Activated naive CD4-positive, alpha-beta T cell treated with Interleukin-2 at 50 U/mL for 16 hours (primary cell): ENCODE data around the gene EPN2.
"Not testable (repeated sequence)": the region's sequence is repeated elsewhere in the genome, so short reads cannot be mapped to it uniquely, and the experiment has no call there.

ENCODE experiments used
- DNase-seq: peaks from one replicate; pipeline ENCODE4 v3.0.0-alpha.2; 2020

Gene EPN2

GRCh38 chr17:19237139-19237388 is at the start of gene EPN2:
Gene EPN2, plus strand, starts transcription at chr17:19237366. Its CDS starts 45,754 bp downstream, at chr17:19283120.
- DNase-seq: not testable (repeated sequence)

DNA sequence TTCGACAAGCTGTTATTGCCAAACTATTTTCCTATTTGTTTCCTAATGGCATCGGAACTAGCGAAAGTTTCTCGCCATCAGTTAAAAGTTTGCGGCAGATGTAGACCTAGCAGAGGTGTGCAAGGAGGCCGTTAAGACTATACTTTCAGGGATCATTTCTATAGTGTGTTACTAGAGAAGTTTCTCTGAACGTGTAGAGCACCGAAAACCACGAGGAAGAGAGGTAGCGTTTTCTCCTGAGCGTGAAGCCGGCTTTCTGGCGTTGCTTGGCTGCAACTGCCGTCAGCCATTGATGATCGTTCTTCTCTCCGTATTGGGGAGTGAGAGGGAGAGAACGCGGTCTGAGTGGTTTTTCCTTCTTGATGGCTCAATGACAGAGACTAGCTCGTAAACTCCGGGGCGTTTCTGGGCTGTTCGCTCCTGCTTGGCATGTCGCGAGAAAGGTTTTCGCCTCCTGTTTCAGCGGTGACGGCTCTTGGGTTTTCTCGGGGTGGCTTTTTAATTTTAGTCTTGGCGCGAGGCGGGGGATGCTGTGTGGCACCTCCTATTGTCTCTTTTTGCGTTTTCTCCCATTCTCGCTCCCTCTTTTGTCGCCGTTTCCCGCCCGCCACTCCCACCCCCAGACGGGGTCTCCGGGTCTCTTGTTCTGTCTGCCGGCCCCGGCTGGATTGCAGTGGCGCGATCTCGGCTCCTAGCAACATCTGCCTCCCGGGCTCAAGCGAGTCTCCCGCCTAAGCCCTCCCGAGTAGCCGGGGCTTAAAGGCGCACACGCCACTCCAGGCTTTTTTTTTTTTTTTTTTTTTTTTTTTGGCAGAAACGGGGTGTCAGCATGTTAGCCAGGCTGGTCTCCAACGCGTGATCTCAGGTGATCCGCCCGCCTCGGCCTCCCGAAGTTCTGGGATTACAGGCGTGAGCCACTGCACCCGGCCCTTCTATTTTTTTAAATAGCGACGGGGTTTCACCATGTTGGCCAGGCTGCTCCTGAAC is 49.0 kb upstream of the EPN2 start:
- not testable (repeated sequence) for DNase-seq

GRCh38 chr17:19188870-19189708 is 48.1 kb upstream of the EPN2 start:
- not testable (repeated sequence) for DNase-seq

GRCh38 chr17:19189781-19190405 is 47.3 kb upstream of the EPN2 start:
- not testable (repeated sequence) for DNase-seq

DNA sequence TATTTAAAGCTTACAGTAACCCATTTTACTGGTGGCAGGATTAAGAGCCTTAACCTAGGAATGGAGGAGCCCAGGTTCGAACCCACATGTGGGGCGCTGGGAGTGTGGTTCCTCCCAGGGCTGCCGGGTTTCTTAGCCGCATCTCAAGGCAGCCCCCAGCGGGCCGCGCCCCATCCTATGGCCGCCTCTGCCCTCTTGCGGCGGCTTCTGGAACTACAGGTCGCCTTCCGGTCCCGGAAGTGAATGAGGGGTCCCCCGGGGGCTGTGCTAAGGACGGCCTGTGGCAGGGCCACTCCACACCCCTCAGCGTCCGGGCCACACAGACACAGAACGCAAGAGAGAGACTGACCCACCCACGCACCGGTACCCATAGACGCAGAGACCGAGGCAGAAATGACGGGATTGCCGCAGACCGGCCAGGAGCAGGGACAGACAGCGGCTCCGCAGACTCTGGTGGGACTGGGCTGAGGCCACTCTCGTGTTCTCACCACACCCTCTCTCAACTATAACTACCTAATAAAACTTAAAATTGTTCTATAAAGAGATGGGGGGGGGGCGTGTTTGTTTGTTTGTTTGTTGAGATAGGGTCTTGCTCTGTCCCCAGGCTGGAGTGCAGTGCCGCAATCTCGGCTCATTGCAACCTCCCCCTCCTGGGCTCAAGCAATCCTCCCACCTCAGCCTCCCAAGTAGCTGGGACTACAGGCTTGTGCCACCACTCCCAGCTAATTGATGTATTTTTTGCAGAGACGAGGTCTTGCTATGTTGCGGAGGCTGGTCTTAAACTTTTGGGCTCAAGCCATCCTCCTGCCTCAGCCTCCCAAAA is 40.6 kb upstream of the EPN2 start:
- DNase-seq: peak; percentile 10

DNA sequence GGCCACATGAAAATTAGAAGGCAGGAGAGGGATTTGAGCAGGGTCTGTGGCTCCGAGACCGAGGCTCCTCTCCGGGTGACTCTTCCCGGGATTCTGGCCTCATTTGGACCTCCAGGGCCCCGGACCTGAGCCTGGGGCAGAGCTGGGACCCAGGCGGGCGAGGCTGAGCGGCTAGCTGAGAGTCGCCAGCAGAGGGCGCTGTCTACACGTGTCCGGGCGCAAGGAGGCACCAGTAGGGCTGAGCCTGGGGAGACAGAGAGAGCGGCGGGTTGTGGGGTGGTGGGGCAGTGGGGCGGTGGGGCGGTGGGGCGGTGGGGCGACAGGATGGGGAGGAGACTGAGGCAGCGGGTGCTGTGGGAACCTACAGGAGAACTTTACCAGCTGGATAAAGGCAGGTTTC is 34.7 kb upstream of the EPN2 start:
- DNase-seq: not testable (repeated sequence)

DNA sequence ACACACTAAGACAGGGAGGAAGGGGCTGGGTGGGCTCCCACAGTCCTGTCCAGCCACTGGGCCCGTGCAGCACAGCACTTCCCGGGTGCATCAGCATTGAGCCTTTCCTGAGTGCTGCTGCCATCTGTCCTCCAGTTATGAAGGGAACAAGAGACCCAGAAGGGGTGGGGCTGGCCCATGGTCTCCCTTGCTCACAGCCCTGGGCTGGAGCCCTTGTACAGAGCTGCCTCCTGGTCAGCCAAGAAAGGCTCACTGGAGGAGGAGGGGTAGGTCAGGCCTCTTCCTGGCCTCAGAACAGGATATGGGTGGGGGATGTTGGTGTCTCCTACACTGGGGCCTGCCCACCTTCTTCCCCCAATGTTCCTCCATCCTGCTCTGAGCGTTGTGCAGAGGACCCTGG is 33.7 kb upstream of the EPN2 start:
- not testable (repeated sequence) for DNase-seq

DNA sequence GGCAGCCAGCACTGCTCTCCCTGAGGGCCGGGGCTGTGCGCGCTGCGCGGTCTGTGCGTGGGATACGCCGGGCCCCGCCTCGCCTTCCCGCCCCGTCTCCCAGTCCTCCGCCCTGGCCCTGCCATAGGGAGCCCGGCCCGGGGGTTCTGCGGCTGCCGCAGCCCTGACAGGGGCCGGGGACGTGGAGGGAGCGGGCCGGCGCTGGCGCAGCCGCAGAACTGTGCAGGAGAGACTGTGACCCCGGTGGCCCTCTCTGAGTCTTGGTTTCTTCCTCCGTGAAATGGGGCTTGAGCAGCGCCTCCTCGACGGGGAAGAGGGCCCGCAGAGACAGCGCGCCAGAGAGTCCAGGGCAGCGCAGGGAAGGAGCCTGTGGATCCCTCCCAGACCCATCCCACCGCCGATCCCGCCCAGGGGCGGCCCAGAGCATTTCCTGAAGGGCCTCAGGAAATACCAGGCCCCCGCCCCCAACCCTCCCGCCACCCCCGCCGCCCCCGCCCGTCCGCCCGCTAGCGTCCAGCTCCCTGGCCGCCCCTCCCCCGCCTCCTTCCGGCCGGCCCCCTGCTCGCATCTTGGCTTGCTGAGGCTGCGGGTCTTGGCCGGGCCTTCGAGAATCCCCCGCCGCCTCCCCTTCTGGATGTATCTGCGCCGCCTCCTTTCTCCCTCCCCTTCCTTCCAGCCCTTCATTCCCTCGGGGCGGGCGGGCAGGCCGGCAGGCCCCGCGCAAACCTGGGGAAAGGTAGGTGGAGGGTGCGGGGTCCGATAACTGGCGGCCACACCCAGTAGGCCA is 21.9 kb upstream of the EPN2 start:
- DNase-seq: not testable (repeated sequence)

DNA sequence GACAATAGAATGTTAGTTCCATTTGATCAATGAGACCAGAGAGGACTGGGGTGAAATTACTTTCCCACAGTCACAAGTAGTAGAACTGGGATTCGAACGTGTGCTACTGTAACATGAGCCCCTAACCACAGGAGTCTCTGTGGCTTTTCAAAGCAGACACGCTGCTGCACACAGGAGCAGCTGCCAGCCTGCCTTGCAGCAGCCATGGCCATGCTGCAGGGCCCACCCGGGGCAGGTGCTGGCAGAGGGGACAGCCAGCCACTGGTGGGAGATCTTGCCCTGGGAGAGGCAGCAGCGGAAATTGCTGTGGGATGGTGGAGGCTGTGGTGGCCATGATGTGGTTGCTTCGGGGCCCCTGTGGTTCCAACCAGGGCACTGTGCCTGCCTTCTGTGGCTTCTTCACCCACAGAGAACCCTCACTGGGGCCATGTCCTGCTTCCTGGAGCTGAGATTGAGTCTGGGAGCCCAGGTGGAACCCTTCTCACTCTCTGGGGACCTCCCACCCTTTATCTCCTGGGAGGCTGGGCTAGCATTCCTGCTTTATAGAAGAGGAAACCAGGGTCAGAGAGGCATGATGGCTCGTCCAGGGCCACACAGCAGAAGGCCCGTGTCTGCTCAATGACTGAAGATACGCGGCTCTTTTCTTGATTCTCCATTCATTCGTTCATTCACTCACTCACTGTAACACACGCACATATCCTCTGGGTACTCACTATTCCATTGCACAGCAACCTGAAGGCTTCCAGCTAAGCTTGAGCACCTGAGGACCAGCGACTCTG is 20.8 kb upstream of the EPN2 start:
- not testable (repeated sequence) for DNase-seq

DNA sequence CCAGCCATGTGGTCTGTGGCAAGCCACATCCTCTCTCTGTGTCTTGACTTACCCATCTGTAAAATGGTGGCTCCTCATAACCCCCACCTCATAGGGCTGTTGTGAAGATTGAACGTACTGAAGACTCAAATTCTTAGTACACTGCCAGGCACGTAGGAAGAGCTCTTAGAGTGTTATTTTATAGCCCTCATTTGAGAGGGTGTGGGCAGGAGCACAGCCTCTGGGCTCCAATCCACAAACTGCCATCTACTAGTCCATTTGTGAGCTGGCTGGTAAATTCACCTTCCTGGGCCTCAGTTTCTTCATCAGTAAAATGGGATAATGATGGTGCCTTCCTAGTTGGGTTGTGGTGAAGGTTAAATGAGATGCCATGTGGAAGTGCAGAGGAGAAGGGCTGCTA is 18.3 kb upstream of the EPN2 start:
- not testable (repeated sequence) for DNase-seq

DNA sequence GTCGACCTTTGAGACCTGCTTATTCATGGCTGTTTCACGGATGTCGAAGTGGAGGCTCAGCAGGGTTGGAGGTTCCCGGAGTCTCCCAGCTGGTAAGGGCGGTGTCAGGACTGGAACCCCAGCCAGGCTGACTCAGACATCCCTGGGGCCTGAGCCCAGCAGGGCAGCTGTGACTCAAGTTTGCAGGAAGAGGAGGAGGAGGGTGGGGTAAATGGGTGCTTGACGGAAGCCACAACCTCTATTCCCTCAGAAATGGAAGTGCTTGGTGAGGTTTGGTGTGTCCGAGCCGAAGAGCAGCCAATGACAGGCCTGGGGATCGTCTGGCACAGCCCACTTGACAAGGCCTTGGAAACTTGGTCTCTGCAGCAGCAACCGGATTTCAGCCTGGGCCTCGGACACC is 17.8 kb upstream of the EPN2 start:
- not testable (repeated sequence) for DNase-seq

DNA sequence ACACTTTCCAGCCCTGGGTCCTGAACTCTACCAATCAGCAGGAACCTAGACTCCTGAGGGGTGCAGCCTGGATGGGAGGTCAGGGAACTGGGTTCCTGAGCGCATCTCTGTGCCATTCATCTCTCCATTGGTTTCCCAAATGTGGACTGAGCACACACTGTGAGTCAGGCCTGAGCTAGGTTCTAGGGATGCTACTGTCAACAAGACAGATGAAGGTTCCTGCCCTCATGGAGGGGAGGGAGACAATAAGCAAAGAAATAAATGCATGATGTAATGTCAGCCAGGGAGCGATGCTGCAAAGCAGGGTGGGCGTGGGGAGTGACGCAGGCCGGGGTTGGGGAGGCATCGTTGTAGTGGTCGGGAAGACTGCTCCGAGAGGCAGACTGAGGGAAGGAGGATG is 17.0 kb upstream of the EPN2 start:
- not testable (repeated sequence) for DNase-seq

GRCh38 chr17:19226610-19227588 is 10.3 kb upstream of the EPN2 start:
- not testable (repeated sequence) for DNase-seq

GRCh38 chr17:19234676-19235075 is 2.5 kb upstream of the EPN2 start:
- DNase-seq: not testable (repeated sequence)

- DNase-seq: not testable (repeated sequence)
Observed at GRCh38 chr17:19236351-19237138, 621 bp upstream of the EPN2 start.

GRCh38 chr17:19237389-19238166 is 412 bp downstream of the EPN2 start:
- DNase-seq: peak; percentile 57

- DNase-seq: no peak
Observed at GRCh38 chr17:19238167-19238505, 970 bp downstream of the EPN2 start.

DNA sequence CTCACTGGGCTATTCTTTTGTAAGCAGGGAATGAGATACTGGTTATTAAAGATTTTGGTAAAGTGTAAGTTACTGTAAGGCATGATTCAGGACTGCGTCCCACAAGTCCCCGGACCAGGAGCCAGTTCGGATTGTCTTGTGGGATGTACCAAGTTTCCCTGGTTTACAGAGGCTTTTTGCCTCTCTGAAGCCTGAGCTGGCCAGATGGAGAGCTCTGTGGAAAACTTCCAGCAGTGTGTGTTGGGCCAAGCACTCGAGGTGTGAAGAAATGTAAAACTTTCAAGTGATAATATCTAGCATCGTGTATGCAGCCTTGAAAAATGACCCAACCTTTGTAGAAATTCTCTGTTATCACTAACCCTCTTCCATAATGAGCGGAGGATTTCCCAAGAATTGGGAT is 2.4 kb downstream of the EPN2 start:
- DNase-seq: no peak
